Measurements from ENCODE around the gene SYTL1. TPM values are rescaled to one million over a fixed set of nuclear protein-coding genes. Genes with fewer than 3 reads are reported as not detected.

The SYTL1 gene
- total RNA-seq, 1 experiment from 2014 or later: 75.9 TPM

DNA sequence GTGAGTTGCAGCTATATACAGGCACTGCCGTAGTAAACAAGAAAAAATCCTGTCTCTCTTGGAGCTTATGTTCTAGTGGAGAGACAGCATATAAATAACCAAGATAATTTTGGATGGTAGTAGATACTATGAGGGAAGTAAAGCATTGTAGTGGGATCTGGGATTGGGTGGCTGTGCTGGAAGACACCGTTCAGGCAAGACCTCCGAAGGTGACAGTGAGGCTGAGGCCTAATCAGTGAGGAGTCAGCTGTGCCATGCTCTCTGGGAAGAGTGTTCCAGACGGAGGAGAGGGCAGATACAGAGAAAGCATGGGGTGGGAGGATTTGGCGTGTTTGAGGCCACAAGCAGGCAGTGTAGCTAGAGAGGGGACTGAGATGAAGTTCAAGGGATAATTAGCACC is 13.9 kb upstream of the SYTL1 start:
- Histone ChIP-seq H3K36me3 (ENCODE audit: control insufficient read depth in 1 of 2, insufficient read depth in 2 of 2, low read length in 2 of 2) (peaks cover 21 to 42% of the 10 kb centered on the region in 2 experiments; a peak in 3 of 4 replicates), H3K79me2 (ENCODE audit: insufficient read depth, low read length) (peaks cover 78% of the 10 kb centered on the region), H3K9me3 (ENCODE audit: control insufficient read depth in 1 of 2, insufficient read depth in 1 of 2, low read depth in 1 of 2, low read length in 2 of 2) (no peaks in the 10 kb centered on the region), H3K9me2 (ENCODE audit: insufficient read depth) (no peaks in the 10 kb centered on the region), H3K4me1 (ENCODE audit: control insufficient read depth in 1 of 2, insufficient read depth in 2 of 2, low read length in 2 of 2) (peaks cover 7 to 9% of the 10 kb centered on the region in 2 experiments; a peak in 3 of 4 replicates), H3K27me3 (ENCODE audit: insufficient read depth, low read length) (no peaks in the 10 kb centered on the region), H3K27ac (ENCODE audit: low read depth, low read length) (no peak overlapping the region), H3K4me3 (replicated peaks in 1 of 2; ENCODE audit: low read depth in 1 of 2, low read length in 2 of 2) (no peak overlapping the region), H3K4me2 (ENCODE audit: low read length) (no peak overlapping the region), H2AFZ (ENCODE audit: low read depth, low read length, poor library complexity, severe bottlenecking) (no peak overlapping the region), H3K9ac (ENCODE audit: low read length) (no peak overlapping the region), H4K20me1 (ENCODE audit: insufficient read depth) (no peaks in the 10 kb centered on the region)
- DNase-seq (ENCODE audit: low read depth, low spot score) (no peak), ATAC-seq (no peak)
- ChIA-PET CTCF (no interaction called here), RAD21 (ENCODE audit: low non-redundant PET in 1 of 2, low total read pairs in 2 of 2, uncharacterized antibody in 2 of 2, unreplicated experiment in 2 of 2) (no interaction called here), POLR2A (no interaction called here)
- BruUV-seq (replicated peaks): no TSS peak
- intact Hi-C loops (cut with micrococcal nuclease): no loop called here
- no peak for TF ChIP-seq POLR2A (IDR thresholded peaks at IDR 0.05; ENCODE audit: borderline replicate concordance, extremely low read depth, insufficient read depth, insufficient read length)
- TF ChIP-seq ELF1 (IDR thresholded peaks at IDR 0.05; ENCODE audit: borderline replicate concordance, low read depth): no peak
- TF ChIP-seq SIN3A (IDR thresholded peaks at IDR 0.05; ENCODE audit: low read depth): no peak
- TF ChIP-seq JUND (IDR thresholded peaks at IDR 0.05): no peak
- no peak for TF ChIP-seq POLR2AphosphoS5 (IDR thresholded peaks at IDR 0.05; ENCODE audit: low read depth, low read length)
- no peak for TF ChIP-seq EZH2 (IDR thresholded peaks at IDR 0.05)
- no peak for TF ChIP-seq CBX3 (IDR thresholded peaks at IDR 0.05; ENCODE audit: low read depth)
- TF ChIP-seq SP1 (IDR thresholded peaks at IDR 0.05; ENCODE audit: low read depth): no peak
- no peak for TF ChIP-seq EGR1 (IDR thresholded peaks at IDR 0.05; ENCODE audit: low read depth)
- no peak for TF ChIP-seq CEBPB (IDR thresholded peaks at IDR 0.05; ENCODE audit: low read depth)
- no peak for TF ChIP-seq EZH2phosphoT487 (IDR thresholded peaks at IDR 0.05; ENCODE audit: borderline replicate concordance)
- TF ChIP-seq, protein P1, sequence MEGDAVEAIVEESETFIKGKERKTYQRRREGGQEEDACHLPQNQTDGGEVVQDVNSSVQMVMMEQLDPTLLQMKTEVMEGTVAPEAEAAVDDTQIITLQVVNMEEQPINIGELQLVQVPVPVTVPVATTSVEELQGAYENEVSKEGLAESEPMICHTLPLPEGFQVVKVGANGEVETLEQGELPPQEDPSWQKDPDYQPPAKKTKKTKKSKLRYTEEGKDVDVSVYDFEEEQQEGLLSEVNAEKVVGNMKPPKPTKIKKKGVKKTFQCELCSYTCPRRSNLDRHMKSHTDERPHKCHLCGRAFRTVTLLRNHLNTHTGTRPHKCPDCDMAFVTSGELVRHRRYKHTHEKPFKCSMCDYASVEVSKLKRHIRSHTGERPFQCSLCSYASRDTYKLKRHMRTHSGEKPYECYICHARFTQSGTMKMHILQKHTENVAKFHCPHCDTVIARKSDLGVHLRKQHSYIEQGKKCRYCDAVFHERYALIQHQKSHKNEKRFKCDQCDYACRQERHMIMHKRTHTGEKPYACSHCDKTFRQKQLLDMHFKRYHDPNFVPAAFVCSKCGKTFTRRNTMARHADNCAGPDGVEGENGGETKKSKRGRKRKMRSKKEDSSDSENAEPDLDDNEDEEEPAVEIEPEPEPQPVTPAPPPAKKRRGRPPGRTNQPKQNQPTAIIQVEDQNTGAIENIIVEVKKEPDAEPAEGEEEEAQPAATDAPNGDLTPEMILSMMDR (IDR thresholded peaks at IDR 0.05 in 2 of 3, conservative IDR thresholded peaks at IDR 0.05 in 1 of 3; ENCODE audit: borderline replicate concordance in 1 of 3, insufficient read depth in 1 of 3, low read depth in 2 of 3, low read length in 2 of 3): no peak
- TF ChIP-seq, protein P2, sequence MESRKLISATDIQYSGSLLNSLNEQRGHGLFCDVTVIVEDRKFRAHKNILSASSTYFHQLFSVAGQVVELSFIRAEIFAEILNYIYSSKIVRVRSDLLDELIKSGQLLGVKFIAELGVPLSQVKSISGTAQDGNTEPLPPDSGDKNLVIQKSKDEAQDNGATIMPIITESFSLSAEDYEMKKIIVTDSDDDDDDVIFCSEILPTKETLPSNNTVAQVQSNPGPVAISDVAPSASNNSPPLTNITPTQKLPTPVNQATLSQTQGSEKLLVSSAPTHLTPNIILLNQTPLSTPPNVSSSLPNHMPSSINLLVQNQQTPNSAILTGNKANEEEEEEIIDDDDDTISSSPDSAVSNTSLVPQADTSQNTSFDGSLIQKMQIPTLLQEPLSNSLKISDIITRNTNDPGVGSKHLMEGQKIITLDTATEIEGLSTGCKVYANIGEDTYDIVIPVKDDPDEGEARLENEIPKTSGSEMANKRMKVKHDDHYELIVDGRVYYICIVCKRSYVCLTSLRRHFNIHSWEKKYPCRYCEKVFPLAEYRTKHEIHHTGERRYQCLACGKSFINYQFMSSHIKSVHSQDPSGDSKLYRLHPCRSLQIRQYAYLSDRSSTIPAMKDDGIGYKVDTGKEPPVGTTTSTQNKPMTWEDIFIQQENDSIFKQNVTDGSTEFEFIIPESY (IDR thresholded peaks at IDR 0.05; ENCODE audit: extremely low read depth, insufficient replicate concordance, low read length): no peak
- no peak for TF ChIP-seq ZNF274 (IDR thresholded peaks at IDR 0.05; ENCODE audit: low read depth, low read length)
- no peak for TF ChIP-seq SRF (IDR thresholded peaks at IDR 0.05; ENCODE audit: low read depth)
- no peak; the same call in 1 of the 2 replicates for TF ChIP-seq ZFX (IDR thresholded peaks at IDR 0.05)
